K562 (cell line): ENCODE data around the gene HELZ2.

Experiments used
- ATF1 ChIP-seq, 2 experiments: fragments of 450-650 bp in 1 of 2; IDR thresholded peaks; 2 replicates each; pipeline ENCODE4 v1.6.1; 2016; ENCODE audit warnings: missing compliant biosample characterization in 1 of 2, missing genetic modification characterization in 1 of 2
- CHD2 ChIP-seq: IDR thresholded peaks from 2 replicates; pipeline ENCODE4 v1.6.1; 2011; ENCODE audit warnings: low read depth, low read length
- CTCF ChIP-seq, 3 experiments: IDR thresholded peaks in 2 of 3; conservative IDR thresholded peaks in 1 of 3; 2 replicates each; pipeline ENCODE4 v1.5.1; 2011 to 2012; ENCODE audit warnings: low read length in 3 of 3, mild to moderate bottlenecking in 3 of 3, control low read depth in 2 of 3, improper control_type of control experiment in 1 of 3, inconsistent platforms in 1 of 3, low read depth in 1 of 3, mixed read lengths in 1 of 3, moderate library complexity in 1 of 3; ENCODE audit not compliant: insufficient read depth in 2 of 3
- ELF1 ChIP-seq: fragments of 200-800 bp; sonication (Bioruptor generic); IDR thresholded peaks from 2 replicates; pipeline ENCODE4 v1.6.1; 2016; ENCODE audit warnings: missing genetic modification characterization, missing compliant biosample characterization
- MCM7 ChIP-seq, 2 experiments: fragments of 450-650 bp; IDR thresholded peaks; 2 replicates each; pipeline ENCODE4 v1.6.1; 2016 to 2018
- MYBL2 ChIP-seq, 2 experiments: fragments of 450-650 bp in 1 of 2; sonication (generic) in 1 of 2; formaldehyde crosslinking in 1 of 2; IDR thresholded peaks; 2 replicates each; pipeline versions ENCODE4 v1.6.1 to v1.8.1; 2017 to 2022; ENCODE audit warnings: borderline replicate concordance in 1 of 2, inconsistent platforms in 1 of 2, low read depth in 1 of 2, mild to moderate bottlenecking in 1 of 2, missing genetic modification reagents in 1 of 2, moderate library complexity in 1 of 2
- ZC3H11A ChIP-seq: IDR thresholded peaks from 2 replicates; pipeline ENCODE4 v1.6.1; 2012; ENCODE audit warnings: low read depth, low read length, improper control_type of control experiment
- ZNF175 ChIP-seq: fragments of 200-800 bp; sonication (Bioruptor generic); IDR thresholded peaks from 2 replicates; pipeline ENCODE4 v1.6.1; 2016; ENCODE audit warnings: low read depth, mild to moderate bottlenecking, missing genetic modification characterization, missing compliant biosample characterization
- ZNF23 ChIP-seq: fragments of 250-450 bp; sonication (Bioruptor Pico); IDR thresholded peaks from 2 replicates; pipeline ENCODE4 v1.4.0; 2020; ENCODE audit warnings: mild to moderate bottlenecking
- ZNF239 ChIP-seq: fragments of 250-450 bp; sonication (Bioruptor Pico); IDR thresholded peaks from 2 replicates; pipeline ENCODE4 v1.4.0; 2020; ENCODE audit warnings: mild to moderate bottlenecking
- TF ChIP-seq, protein P1 (sequence below): fragments of 450-650 bp; IDR thresholded peaks from 2 replicates; pipeline ENCODE4 v1.6.1; 2016

DNA sequence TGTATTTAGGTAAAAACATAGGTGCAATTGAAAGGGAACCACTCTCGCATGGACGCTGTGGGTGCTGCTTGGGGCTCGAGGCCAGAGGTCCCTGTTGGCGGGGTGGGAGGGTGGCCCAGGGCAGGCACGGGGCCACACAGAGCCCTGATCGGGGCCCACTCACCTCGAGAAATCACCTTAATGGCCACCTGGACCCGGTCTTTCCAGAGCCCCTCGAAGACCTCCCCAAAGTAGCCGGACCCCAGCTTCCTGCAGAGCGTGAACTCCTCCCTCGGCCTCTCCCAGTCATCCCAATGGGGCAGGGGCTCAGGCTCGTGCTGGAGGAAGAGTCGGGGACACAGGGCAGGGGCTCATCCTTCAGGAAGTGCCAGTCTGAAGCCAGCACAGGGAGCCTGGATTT is 40.7 kb downstream of the HELZ2 start:
- no peak for TF ChIP-seq CTCF (IDR thresholded peaks at IDR 0.05 in 2 of 3, conservative IDR thresholded peaks at IDR 0.05 in 1 of 3; ENCODE audit: insufficient read depth in 2 of 3, low read depth in 1 of 3, low read length in 3 of 3)
- no peak for TF ChIP-seq ZNF239 (CRISPR knock-in tag)
- TF ChIP-seq ATF1 (CRISPR knock-in tag; IDR thresholded peaks at IDR 0.05): no peak
- TF ChIP-seq ATF1 (tag; IDR thresholded peaks at IDR 0.05): no peak
- no peak for TF ChIP-seq CHD2
- TF ChIP-seq ZC3H11A: no peak
- TF ChIP-seq MCM7 (IDR thresholded peaks at IDR 0.05): no peak
- no peak for TF ChIP-seq MYBL2 (IDR thresholded peaks at IDR 0.05; ENCODE audit: low read depth)
- no peak for TF ChIP-seq MYBL2 (CRISPR knock-in tag; IDR thresholded peaks at IDR 0.05; ENCODE audit: borderline replicate concordance)
- no peak for TF ChIP-seq ZNF175
- no peak for TF ChIP-seq ELF1
- TF ChIP-seq, protein P1, sequence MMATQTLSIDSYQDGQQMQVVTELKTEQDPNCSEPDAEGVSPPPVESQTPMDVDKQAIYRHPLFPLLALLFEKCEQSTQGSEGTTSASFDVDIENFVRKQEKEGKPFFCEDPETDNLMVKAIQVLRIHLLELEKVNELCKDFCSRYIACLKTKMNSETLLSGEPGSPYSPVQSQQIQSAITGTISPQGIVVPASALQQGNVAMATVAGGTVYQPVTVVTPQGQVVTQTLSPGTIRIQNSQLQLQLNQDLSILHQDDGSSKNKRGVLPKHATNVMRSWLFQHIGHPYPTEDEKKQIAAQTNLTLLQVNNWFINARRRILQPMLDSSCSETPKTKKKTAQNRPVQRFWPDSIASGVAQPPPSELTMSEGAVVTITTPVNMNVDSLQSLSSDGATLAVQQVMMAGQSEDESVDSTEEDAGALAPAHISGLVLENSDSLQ: no peak
- no peak for TF ChIP-seq ZNF23 (CRISPR knock-in tag)
